ENCODE results near the gene HOXD13.

Gene HOXD13

GRCh38 chr2:176072951-176073904, 19.3 kb upstream of the HOXD13 start:
- Histone ChIP-seq H3K9me3 (ENCODE audit: control insufficient read depth, insufficient read depth, low read depth, low read length) (no peaks in the 10 kb centered on the region), H3K4me1 (ENCODE audit: control insufficient read depth, insufficient read depth, low read length) (no peaks in the 10 kb centered on the region), H3K36me3 (ENCODE audit: control insufficient read depth in 2 of 2, insufficient read depth in 1 of 2, low read length in 2 of 2) (no peaks in the 10 kb centered on the region), H3K4me3 (ENCODE audit: low read depth, low read length) (no peak overlapping the region), H3K27ac (ENCODE audit: extremely low read depth, low read depth, low read length) (no peak overlapping the region)
- ChIA-PET POLR2A (no interaction called here), CTCF (interaction anchor here (0.6 kb wide), 1 partner anchor 51 kb away, joined by 3 read pairs; no protein-coding TSS in a partner anchor)
- TF ChIP-seq OSR2 (tag by site-specific recombination; IDR thresholded peaks at IDR 0.05) (peak; percentile 46), PBX3 (CRISPR knock-in tag; IDR thresholded peaks at IDR 0.05) (no peak), ZNF664 (tag by site-specific recombination; IDR thresholded peaks at IDR 0.05) (peak; percentile 28; the same call in 1 of the 2 replicates), PRDM6 (tag by site-specific recombination; IDR thresholded peaks at IDR 0.05) (peak; percentile 56; the same call in 1 of the 2 replicates), ZNF121 (tag by site-specific recombination; IDR thresholded peaks at IDR 0.05) (no peak), ZNF280D (tag by site-specific recombination; IDR thresholded peaks at IDR 0.05) (no peak), SETDB1 (IDR thresholded peaks at IDR 0.05; ENCODE audit: insufficient read length, low read length) (peak; percentile 24)

- ChIA-PET POLR2A (interaction anchor here (0.8 kb wide), 1 partner anchor 19 kb away, joined by 3 read pairs; no protein-coding TSS in a partner anchor), CTCF (interaction anchor here (1.6 kb wide), 1 partner anchor 709 kb away, joined by 3 read pairs; no protein-coding TSS in a partner anchor)
- Histone ChIP-seq H3K4me3 (ENCODE audit: low read depth, low read length) (no peak overlapping the region), H3K36me3 (ENCODE audit: control insufficient read depth in 2 of 2, insufficient read depth in 1 of 2, low read length in 2 of 2) (no peaks in the 10 kb centered on the region), H3K9me3 (ENCODE audit: control insufficient read depth, insufficient read depth, low read depth, low read length) (no peaks in the 10 kb centered on the region), H3K4me1 (ENCODE audit: control insufficient read depth, insufficient read depth, low read length) (no peaks in the 10 kb centered on the region), H3K27ac (ENCODE audit: extremely low read depth, low read depth, low read length) (no peak overlapping the region)
- TF ChIP-seq SCRT2 (tag by site-specific recombination; IDR thresholded peaks at IDR 0.05) (no peak), ZNF184 (tag by site-specific recombination; IDR thresholded peaks at IDR 0.05) (no peak), ZBTB49 (tag by site-specific recombination; IDR thresholded peaks at IDR 0.05; ENCODE audit: low read depth) (no peak), ZBTB21 (tag by site-specific recombination; IDR thresholded peaks at IDR 0.05) (no peak), ZNF274 (IDR thresholded peaks at IDR 0.05; ENCODE audit: low read length) (no peak), ZNF274 (tag by site-specific recombination; IDR thresholded peaks at IDR 0.05; ENCODE audit: borderline replicate concordance) (no peak), HOXD13 (CRISPR knock-in tag; IDR thresholded peaks at IDR 0.05; ENCODE audit: borderline replicate concordance) (no peak), GLI2 (tag by site-specific recombination; IDR thresholded peaks at IDR 0.05; ENCODE audit: borderline replicate concordance, low read depth) (no peak), ZBTB17 (tag by site-specific recombination; IDR thresholded peaks at IDR 0.05) (no peak), SP7 (tag by site-specific recombination; IDR thresholded peaks at IDR 0.05) (no peak), ZNF223 (tag by site-specific recombination; IDR thresholded peaks at IDR 0.05) (no peak), ZNF544 (tag by site-specific recombination; IDR thresholded peaks at IDR 0.05) (no peak), SETDB1 (IDR thresholded peaks at IDR 0.05; ENCODE audit: insufficient read length, low read length) (no peak), ZBTB10 (tag by site-specific recombination; IDR thresholded peaks at IDR 0.05) (no peak), ZNF701 (tag by site-specific recombination; IDR thresholded peaks at IDR 0.05) (no peak), GLIS1 (tag by site-specific recombination; IDR thresholded peaks at IDR 0.05) (no peak)
Measured at GRCh38 chr2:176074919-176075425, 17.5 kb upstream of the HOXD13 start.
